ENCODE data around the gene TVP23C.

The TVP23C gene

DNA sequence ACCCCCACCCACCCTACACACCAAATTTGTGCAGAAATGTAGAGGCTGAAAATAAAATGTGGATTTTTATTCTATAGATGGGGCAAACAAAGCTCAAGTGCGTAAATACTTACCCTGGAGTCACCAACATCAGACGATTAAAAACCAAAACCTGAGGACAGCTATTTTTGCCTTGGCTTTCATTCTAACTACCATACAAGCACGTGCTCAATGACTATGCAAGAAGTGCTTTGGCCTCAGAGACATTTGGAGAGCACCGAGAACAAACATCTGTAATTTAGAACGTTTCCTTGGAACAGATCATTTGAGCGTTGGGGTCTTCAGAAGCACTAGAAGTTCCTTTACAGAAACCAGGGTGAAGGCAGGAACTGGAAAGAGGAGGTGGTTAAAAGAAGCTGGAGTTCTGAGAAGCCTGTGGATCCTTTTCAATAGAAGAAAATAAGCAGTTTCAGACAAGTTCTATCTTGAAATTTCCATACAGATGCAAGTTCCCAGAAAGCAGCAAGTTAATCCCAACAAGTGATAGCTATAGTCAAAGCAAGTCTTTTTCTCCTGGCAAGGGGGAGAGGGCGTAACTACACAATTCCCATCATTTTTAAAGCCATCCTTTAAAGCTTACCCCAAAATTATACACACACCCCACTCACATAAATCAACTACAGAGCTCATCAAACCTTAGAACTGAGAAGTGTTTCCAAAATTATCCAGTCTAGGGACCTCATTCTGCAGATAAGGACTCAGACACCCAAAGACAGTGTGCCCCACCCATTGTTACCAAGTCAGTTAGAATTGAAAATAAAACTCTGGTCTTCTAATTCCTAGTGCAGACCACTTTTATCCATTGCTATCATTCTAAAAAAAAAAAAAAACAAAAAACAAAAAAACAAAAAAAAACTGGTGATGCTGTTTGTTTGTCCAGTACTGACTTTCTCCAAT lies 66.3 kb downstream of the TVP23C start:
- in situ Hi-C loops (cut with HindIII; ENCODE audit: low sequenced_read_pairs) = loop anchor here (5.0 kb wide), 1 partner anchor 70 kb away; no protein-coding TSS in a partner anchor

DNA sequence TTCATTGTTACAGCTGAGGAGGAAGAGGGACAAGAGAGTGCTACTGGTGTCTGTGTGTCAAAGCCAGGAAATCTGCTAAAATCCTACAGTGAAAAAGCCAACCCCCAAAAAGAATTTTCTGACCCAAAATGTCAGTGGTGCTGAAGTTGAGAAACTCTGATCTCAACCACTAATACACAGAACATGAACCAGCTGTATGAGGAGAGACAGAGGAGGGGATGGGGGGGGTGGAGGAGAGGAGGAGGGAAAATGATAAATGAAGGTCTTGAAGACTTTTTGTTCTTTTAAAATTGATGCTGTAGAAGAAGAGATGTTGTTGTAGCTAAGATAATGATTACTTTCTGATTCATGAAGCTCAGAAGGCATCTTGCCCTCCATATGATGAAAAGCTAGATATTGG lies 68.5 kb downstream of the TVP23C start:
- in situ Hi-C loops (cut with HindIII; ENCODE audit: low sequenced_read_pairs) = loop anchor here (5.0 kb wide), 1 partner anchor 68 kb away; no protein-coding TSS in a partner anchor

DNA sequence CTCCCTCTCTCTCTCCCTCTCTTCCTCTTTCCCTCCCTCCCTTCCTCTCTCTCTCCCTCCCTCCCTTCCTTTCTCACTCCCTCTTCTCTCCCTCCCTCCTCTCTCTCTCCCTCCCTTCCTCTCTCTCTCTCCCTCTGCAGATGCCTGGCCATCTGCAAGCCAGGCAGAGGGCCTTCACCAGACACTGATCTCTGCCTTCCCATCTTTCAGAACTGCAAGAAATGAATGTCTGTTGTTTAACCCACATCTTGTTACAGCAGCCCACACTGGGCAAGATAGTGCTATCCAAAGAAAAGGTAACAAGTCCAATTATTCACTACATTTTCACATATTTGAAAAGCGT lies 69.6 kb downstream of the TVP23C start:
- in situ Hi-C loops (cut with HindIII; ENCODE audit: low sequenced_read_pairs) = no loop called here

- in situ Hi-C loops (cut with HindIII; ENCODE audit: low sequenced_read_pairs) = no loop called here
Measured at GRCh38 chr17:15492791-15493692, 70.2 kb downstream of the TVP23C start.

- in situ Hi-C loops (cut with HindIII; ENCODE audit: low sequenced_read_pairs) = no loop called here
Measured at GRCh38 chr17:15492186-15492585, 71.1 kb downstream of the TVP23C start.

DNA sequence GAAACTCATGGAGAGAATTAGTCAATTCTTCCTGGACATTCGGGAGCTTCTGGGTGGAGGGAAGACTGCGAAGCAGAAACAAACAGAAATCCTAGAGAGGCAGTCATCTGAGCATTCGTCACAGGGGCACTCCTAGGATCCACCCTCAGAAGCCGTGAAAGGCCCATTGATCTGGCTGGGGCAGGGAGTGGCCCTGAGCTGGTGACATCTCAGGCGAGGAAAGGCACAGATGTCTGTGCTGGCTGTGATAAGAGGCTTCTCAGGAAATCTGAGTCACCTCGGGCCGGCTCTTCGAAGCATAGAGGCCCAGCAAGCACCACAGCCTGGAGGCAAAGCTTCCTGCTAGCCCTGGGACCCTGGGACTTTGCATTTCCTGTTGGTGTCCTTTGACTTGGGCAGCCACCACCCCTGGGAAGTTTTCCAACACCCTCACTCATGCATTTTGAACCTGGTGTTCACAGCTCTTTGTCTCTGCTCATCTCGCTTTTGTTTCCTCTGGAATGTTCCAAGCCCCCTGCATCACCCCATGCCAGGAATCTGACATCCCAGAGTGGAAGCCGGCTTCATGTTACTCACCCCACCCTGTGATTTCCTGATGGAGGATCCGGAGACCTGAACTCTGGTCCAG lies 72.5 kb downstream of the TVP23C start:
- in situ Hi-C loops (cut with HindIII; ENCODE audit: low sequenced_read_pairs) = no loop called here

DNA sequence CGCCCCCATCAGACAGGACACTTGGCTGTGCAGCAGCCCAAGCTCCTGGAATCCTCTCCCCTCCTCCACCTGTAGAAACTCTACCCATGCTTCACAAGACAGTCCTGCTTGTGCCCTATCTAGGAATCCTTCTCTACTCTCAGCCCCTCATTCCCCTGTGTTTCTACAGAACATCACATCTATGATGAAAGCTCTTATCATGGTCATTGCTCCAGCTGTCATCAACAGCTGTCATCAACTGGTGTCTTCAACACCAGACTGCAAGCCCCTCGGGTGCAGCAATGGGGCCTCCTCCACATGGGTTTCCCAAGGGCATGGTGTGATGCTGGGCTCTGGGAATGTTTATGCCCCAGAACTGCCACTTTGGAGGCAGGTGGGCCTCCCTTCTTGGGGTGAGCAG lies 74.7 kb downstream of the TVP23C start:
- in situ Hi-C loops (cut with HindIII; ENCODE audit: low sequenced_read_pairs) = no loop called here

GRCh38 chr17:15485045-15485444 lies 78.2 kb downstream of the TVP23C start:
- in situ Hi-C loops (cut with HindIII; ENCODE audit: low sequenced_read_pairs) = no loop called here

- in situ Hi-C loops (cut with HindIII; ENCODE audit: low sequenced_read_pairs) = no loop called here
Measured at GRCh38 chr17:15483431-15483830, 79.9 kb downstream of the TVP23C start.

GRCh38 chr17:15482476-15482875 lies 80.8 kb downstream of the TVP23C start:
- in situ Hi-C loops (cut with HindIII; ENCODE audit: low sequenced_read_pairs) = no loop called here

GRCh38 chr17:15481481-15481880 lies 81.8 kb downstream of the TVP23C start:
- in situ Hi-C loops (cut with HindIII; ENCODE audit: low sequenced_read_pairs) = no loop called here

DNA sequence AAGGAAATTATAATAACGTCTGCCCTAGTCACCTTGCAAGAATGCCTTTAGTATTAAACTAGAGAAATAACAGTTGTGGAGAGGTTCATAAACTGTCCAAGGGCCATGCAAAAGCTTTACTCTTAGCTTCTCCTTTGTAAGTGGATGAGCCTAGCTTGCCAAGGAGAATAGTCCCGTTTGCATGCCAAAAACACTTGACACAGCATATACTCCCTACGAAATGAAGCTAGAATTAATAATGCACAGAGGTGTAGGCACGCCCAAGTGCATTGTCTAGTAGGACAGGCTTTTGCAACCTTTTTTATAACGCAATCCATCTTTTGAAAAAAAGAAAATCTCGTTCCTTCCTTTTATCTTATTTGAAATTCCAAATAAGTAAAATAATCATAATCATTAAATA lies 83.1 kb downstream of the TVP23C start:
- in situ Hi-C loops (cut with HindIII; ENCODE audit: low sequenced_read_pairs) = no loop called here

- in situ Hi-C loops (cut with HindIII; ENCODE audit: low sequenced_read_pairs) = no loop called here
Measured at GRCh38 chr17:15479703-15480102, 83.6 kb downstream of the TVP23C start.

DNA sequence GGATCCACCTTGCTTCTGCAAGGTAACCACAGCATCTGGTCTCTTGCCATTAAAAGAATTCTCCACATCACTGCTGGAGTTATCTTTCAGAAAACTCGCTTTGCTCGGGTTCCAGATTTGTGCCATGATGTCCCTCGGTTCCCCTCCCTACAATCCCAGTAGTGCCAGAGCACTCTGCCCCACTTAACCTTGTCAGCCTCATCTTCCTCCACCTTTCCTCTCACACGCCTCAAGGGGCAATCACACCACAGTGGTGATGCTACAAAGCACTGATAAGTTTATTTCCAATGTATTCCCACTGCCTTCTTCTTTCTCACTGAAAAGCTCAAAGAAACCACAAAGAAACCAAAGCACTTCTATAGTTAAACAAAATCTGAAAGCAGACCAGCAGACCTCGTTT lies 84.4 kb downstream of the TVP23C start:
- in situ Hi-C loops (cut with HindIII; ENCODE audit: low sequenced_read_pairs) = no loop called here

DNA sequence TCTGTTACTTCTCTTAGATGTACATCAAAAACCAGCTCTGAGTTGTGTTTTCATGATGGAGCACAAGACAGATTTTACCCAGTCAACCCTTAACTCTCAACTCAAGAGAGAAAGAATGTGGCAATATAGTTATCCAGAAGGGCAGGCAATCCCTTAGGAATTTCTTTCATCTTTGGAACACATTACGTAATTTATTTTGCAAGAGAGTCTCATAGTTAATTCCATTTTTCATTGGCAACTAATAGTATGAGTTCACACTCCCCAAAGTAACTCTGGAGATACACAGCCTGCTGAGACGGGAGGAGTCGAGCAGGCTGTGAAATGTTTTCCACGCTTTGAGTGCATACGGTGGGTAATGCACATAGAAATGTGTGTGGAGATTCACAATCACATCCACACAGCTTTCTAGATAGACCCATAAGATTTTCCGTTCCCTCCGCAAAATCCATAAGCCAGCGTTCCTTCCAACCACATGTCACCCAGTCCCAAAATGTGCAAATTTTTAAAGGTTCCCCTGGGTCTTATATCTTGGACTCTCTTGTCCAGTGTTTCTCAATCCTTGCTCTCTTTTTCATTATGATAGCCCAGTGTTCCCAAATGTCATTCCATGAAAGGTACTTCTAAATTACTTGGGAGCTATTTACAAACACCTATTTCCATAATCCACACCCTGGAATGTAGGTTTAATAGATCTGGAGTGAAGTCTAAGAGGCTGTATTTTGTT lies 87.5 kb downstream of the TVP23C start:
- in situ Hi-C loops (cut with HindIII; ENCODE audit: low sequenced_read_pairs) = no loop called here

DNA sequence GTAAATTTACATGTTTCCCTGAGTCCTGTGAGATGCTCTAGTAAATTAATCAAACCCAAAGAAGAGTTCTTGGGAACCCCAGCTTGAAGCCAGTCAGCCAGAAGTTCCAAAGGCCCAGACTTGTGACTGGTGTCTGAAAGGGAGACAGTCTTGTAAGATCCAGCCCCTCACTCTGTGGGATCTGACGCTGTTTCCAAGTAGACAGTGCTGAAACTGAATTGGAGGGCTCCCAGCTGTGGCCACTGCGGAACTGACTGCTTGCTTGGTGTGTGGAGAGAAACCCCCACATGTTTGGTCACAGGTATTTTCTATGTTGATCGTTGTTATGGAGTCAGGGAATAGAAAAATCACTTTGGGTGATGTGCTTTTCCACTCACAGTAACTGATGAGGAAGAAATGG lies 90.4 kb downstream of the TVP23C start:
- in situ Hi-C loops (cut with HindIII; ENCODE audit: low sequenced_read_pairs) = no loop called here

DNA sequence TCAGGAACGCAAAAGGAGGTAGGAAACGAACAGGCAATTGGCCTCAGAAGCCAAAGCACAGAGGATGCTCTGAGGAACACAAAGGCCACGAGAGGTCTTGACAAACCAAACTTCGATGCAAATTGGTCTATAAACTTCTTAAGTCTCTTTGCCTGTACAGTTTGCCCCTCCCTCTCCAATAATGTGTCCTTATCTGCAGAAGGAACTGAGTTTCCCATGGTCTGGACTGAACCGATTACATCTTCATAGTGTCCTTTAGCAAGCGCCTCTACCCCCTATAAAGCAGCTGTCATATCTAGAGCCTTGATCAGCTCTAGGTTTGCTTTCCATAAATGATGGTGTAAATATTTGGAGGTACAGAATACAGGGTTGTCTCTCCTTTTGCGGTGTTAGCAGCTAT lies 92.7 kb downstream of the TVP23C start:
- in situ Hi-C loops (cut with HindIII; ENCODE audit: low sequenced_read_pairs) = no loop called here

GRCh38 chr17:15469260-15469659 lies 94.0 kb downstream of the TVP23C start:
- in situ Hi-C loops (cut with HindIII; ENCODE audit: low sequenced_read_pairs) = no loop called here

DNA sequence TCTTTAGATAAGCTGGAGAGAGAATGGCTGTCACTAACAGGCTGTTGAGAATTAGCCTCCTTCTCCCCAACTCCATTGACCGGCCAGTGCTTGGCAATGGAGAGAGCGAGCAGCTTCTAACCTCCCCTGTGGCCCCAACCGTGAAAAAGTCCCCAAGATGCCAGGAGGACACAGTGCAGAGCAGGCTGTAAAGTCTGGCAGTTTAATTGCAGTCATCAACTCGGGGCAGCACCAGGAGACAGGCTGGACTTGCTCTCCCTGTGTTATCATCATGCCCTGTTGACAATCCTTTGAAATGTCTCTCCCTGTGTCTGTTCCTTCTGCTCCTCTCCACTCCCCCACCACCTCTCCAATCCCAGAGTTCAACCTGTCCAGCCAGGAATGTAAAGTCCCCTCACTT lies 95.2 kb downstream of the TVP23C start:
- in situ Hi-C loops (cut with HindIII; ENCODE audit: low sequenced_read_pairs) = no loop called here

GRCh38 chr17:15467592-15467991 lies 95.7 kb downstream of the TVP23C start, which contains the start of gene CDRT4:
TSS of gene CDRT4 (minus strand) at chr17:15467621. CDS start at chr17:15440238, 27,383 bp downstream.
- in situ Hi-C loops (cut with HindIII; ENCODE audit: low sequenced_read_pairs) = no loop called here

Data from DLD1 (cell line).